Small intestine (tissue), 7 donors: Measurements from ENCODE around the gene ARL6IP4. TPM values are rescaled to one million over a fixed set of nuclear protein-coding genes. Genes with fewer than 3 reads are reported as not detected.

Experiments
- DNase-seq, 2 donors: peaks; one replicate each; pipeline versions ENCODE4 v3.0.0 to v3.0.0-alpha.2; 2013
- FAIRE-seq: peaks from 2 replicates; lab custom pipeline; 2012; peaks lifted over from hg19 to GRCh38; lab: Jason Lieb, UNC
- H3K27ac ChIP-seq, 3 donors: one replicate each; pipeline ENCODE4 v1.5.1; 2013; ENCODE audit warnings: low read length in 2 of 3, mild to moderate bottlenecking in 2 of 3, control low read depth in 1 of 3, inconsistent platforms in 1 of 3, low read depth in 1 of 3, moderate library complexity in 1 of 3
- H3K27me3 ChIP-seq, 3 donors: one replicate each; pipeline ENCODE4 v1.6.1; 2013; ENCODE audit warnings: low read length in 3 of 3, inconsistent platforms in 1 of 3; ENCODE audit not compliant: control insufficient read depth in 3 of 3, insufficient read depth in 3 of 3
- H3K36me3 ChIP-seq, 3 donors: one replicate each; pipeline ENCODE4 v1.6.1; 2013; ENCODE audit warnings: low read length in 3 of 3, inconsistent platforms in 1 of 3, low read depth in 1 of 3, mild to moderate bottlenecking in 1 of 3, moderate library complexity in 1 of 3; ENCODE audit not compliant: control insufficient read depth in 3 of 3, insufficient read depth in 2 of 3
- H3K4me1 ChIP-seq, 3 donors: one replicate each; pipeline ENCODE4 v1.6.1; 2013; ENCODE audit warnings: low read length in 2 of 3, inconsistent platforms in 1 of 3, low read depth in 1 of 3, mild to moderate bottlenecking in 1 of 3, moderate library complexity in 1 of 3; ENCODE audit not compliant: control insufficient read depth in 3 of 3, insufficient read depth in 2 of 3
- H3K4me3 ChIP-seq, 3 donors: one replicate each; pipeline ENCODE4 v1.5.1; 2013; ENCODE audit warnings: low read length in 3 of 3, control low read depth in 1 of 3, inconsistent platforms in 1 of 3, low read depth in 1 of 3, mild to moderate bottlenecking in 1 of 3, moderate library complexity in 1 of 3
- H3K9me3 ChIP-seq, 2 donors: one replicate each; pipeline ENCODE4 v1.6.1; 2013; ENCODE audit warnings: low read depth in 1 of 2, low read length in 1 of 2; ENCODE audit not compliant: control insufficient read depth in 2 of 2, insufficient read depth in 1 of 2
- WGBS, 3 donors: extraction: QIAGEN DNeasy Blood & Tissue Kit; methylation state at CpG; one replicate each; pipeline ENCODE4 v1.1.7; 2013; 5-methylcytosine and 5-hydroxymethylcytosine counted together
- polyA plus RNA-seq, 4 donors: library from polyadenylated mRNA; stranded (reverse) in 3 of 4; unstranded in 1 of 4; fragments of 200-250 nt in 3 of 4; fragments of 120-200 nt in 1 of 4; gene quantifications; one replicate each; pipeline versions ENCODE4 v1.2.1 to v1.2.3, GENCODE V29; 2013
- donor health status: healthy with polysubstance abuse.
- donor health status: control.
- donor health status: control.
- donor health status: Bipolar disorder and iron deficiency.
- donor health status: healthy.

Gene ARL6IP4
- polyA plus RNA-seq, 4 donors, result 197 to 434 (median 332) TPM

DNA sequence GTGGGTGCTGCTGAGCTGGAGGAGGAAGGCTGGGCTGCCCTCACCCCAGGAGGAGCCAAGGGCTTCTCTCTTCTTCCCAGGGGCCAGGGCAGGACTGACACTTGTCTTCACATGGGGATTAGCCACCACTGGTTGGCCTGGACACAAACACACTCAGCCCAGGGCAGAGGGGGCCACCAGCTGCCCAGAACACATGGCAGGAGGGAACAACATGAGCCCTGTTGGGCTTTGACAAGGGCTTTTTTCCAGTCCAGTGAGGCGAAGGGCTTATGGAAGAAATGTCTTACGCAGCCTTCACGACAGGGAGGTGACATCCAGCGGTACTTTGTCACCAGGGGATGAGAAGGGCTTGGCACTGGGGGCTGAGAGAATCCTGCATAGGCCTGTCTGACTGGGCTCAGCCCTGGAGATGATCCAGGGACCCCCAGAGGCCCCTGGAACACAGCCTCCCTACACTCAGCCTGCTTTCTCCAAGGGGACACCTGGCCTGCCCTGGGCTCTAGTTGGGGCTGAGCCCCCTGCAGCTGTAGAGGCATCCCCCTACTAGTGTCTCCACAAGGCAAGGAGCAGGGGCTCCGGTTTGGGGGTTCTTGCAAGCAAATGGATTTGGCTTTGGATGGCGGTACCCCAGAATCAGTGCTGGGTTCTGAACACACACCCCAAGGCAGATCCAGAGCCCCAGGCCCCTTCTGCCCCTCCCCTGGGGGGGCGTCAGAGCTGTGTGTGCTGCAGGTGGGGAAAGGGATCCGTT is 18.9 kb downstream of the ARL6IP4 start:
- H3K4me1 ChIP-seq, result peaks cover 0 to 6% (median 0%) of the 10 kb centered on the region in 3 donors
- WGBS, 3 donors, result 85 to 88% (median 86%) methylated on average over 8 of the region's 8 CpGs
- no peak overlapping the region for H3K27ac ChIP-seq
- H3K4me3 ChIP-seq, result no peak overlapping the region
- no peak for FAIRE-seq
- no peak for DNase-seq
- H3K9me3 ChIP-seq, result no peaks in the 10 kb centered on the region
- no peaks in the 10 kb centered on the region for H3K27me3 ChIP-seq
- H3K36me3 ChIP-seq, result peaks cover 0 to 70% (median 5%) of the 10 kb centered on the region in 3 donors

DNA sequence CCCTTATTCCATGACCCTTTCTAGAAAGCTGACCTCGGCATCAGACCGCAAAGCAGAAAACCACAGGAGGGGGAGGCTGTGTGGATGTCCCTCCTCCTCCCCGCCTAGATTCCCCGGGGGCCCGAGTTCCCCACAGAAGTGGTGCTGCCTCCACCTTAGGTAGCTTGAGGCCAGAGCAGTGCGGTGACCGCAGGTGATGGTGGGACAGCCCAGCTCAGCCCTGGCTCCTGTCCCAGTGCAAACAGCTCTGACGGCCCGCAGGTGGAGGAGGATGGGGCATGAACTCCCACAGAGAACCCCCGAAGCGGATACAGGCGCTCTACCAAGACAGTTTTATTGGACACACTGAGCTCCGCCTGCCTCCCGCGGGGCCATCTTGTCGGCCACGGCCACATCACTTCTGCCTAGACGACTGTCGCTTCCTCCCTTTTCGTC is 19.5 kb downstream of the ARL6IP4 start:
- Histone ChIP-seq H3K36me3 (peaks cover 0 to 70% (median 6%) of the 10 kb centered on the region in 3 donors), H3K4me1 (peaks cover 0 to 6% (median 0%) of the 10 kb centered on the region in 3 donors), H3K4me3 (no peak overlapping the region), H3K27me3 (no peaks in the 10 kb centered on the region), H3K9me3 (no peaks in the 10 kb centered on the region), H3K27ac (no peak overlapping the region)
- WGBS, 3 donors, result 77 to 86% (median 84%) methylated on average over 20 of the region's 20 CpGs
- FAIRE-seq (no peak), DNase-seq (no peak)

DNA sequence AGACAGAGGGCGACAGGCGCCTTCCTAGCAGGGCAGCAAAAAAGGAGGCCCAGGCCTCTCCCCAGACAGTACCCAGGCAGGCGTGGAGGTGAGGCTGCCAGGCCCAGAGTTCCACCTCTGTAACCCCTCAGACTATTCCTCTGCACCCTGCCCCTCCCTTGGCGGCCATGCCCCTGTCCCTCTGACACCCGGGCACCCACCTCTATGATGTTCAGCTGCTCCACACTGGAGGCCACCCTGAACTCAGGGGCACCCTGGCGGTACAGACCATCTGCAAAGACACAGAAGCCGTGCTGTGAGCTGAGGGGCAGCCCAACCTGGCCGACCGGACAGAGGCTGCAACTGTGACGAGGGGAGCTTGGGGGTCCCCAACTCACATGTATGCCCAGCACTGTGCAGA is 20.1 kb downstream of the ARL6IP4 start:
- FAIRE-seq, result no peak

DNA sequence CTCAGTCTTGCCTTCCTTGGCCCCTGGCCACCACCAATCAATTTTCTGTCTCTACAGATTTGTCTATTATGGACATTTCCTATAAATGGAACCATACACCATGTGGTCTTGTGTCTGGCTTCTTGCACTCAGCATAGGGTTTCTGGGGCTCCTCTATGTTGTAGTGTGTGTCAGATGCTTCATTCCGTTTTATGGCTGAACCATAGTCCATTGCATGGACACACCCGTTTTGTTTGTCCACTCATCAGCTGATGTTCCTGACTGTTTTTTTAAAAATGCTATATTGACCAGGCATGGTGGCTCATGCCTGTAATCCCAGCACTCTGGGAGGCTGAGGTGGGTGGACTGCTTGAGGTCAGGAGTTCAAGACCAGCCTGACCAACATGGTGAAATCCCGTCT is 21.0 kb downstream of the ARL6IP4 start:
- Histone ChIP-seq H3K27ac (peak overlapping the region in 1 of 3 donors; percentile 50), H3K36me3 (peaks cover 0 to 66% (median 6%) of the 10 kb centered on the region in 3 donors), H3K9me3 (no peaks in the 10 kb centered on the region), H3K27me3 (no peaks in the 10 kb centered on the region), H3K4me1 (peaks cover 0 to 6% (median 0%) of the 10 kb centered on the region in 3 donors), H3K4me3 (no peak overlapping the region)
- DNase-seq (peak; percentile 31 to 60), FAIRE-seq (no peak)
- WGBS, 3 donors, result 72 to 89% (median 82%) methylated on average over 3 of the region's 3 CpGs

More for the DNA sequence above, 20.1 kb downstream of the ARL6IP4 start:
- Histone ChIP-seq H3K4me3 (no peak overlapping the region), H3K9me3 (no peaks in the 10 kb centered on the region), H3K36me3 (peaks cover 0 to 71% (median 6%) of the 10 kb centered on the region in 3 donors), H3K27me3 (no peaks in the 10 kb centered on the region), H3K27ac (no peak overlapping the region), H3K4me1 (peaks cover 0 to 6% (median 0%) of the 10 kb centered on the region in 3 donors)
- no peak for DNase-seq
- WGBS, 3 donors, result 93 to 99% (median 97%) methylated on average over 10 of the region's 10 CpGs

DNA sequence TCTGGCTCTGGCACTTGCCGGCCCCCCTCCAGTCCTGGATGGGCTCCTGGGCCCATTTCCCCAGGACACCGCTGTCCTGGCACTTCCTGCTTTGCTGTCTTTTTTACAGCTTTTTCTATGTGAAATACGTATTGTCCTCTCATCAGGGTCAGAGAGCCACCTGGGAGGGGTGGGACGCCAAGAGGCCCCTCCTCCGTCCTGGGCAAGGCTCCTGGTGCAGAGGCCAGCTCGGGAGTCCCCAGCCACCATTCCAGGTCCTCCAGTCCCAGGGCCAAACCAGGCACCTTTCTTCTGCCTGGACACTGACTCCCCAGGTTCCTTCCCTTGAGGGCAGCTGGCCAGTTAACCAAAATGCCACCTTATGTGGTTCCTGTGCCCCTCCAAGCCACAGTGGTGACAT is 22.8 kb downstream of the ARL6IP4 start:
- Histone ChIP-seq H3K4me1 (peaks cover 0 to 6% (median 0%) of the 10 kb centered on the region in 3 donors), H3K27me3 (no peaks in the 10 kb centered on the region), H3K27ac (no peak overlapping the region), H3K36me3 (peaks cover 0 to 62% (median 9%) of the 10 kb centered on the region in 3 donors), H3K4me3 (no peak overlapping the region), H3K9me3 (no peaks in the 10 kb centered on the region)
- WGBS, 3 donors, result 80 to 90% (median 87%) methylated on average over 6 of the region's 6 CpGs
- DNase-seq (no peak), FAIRE-seq (no peak)

DNA sequence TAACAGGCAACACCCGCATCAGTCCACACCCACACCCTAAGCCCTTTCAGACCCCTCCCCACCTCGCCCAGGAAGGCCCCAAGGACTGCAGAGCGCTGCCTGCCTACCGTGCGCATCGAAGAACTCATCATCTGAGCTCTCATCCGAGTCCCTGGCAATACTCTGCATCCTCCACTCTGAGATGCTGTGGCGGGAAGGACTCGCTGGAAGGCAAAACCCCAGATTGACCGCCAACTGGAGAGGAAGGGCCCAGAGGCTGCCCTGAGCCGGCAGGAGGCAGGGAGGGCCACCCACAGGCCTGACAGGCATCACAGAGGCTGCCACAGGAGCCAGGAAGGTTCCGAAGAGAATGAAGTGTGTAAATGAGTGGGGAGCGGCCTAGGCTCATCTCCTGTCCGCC is 23.8 kb downstream of the ARL6IP4 start:
- Histone ChIP-seq H3K4me3 (no peak overlapping the region), H3K27me3 (no peaks in the 10 kb centered on the region), H3K27ac (no peak overlapping the region), H3K9me3 (no peaks in the 10 kb centered on the region), H3K4me1 (peaks cover 0 to 6% (median 0%) of the 10 kb centered on the region in 3 donors), H3K36me3 (peaks cover 0 to 66% (median 9%) of the 10 kb centered on the region in 3 donors)
- DNase-seq, result no peak
- 87 to 90% (median 88%) methylated on average over 14 of the region's 14 CpGs for WGBS, 3 donors
- FAIRE-seq, result no peak

DNA sequence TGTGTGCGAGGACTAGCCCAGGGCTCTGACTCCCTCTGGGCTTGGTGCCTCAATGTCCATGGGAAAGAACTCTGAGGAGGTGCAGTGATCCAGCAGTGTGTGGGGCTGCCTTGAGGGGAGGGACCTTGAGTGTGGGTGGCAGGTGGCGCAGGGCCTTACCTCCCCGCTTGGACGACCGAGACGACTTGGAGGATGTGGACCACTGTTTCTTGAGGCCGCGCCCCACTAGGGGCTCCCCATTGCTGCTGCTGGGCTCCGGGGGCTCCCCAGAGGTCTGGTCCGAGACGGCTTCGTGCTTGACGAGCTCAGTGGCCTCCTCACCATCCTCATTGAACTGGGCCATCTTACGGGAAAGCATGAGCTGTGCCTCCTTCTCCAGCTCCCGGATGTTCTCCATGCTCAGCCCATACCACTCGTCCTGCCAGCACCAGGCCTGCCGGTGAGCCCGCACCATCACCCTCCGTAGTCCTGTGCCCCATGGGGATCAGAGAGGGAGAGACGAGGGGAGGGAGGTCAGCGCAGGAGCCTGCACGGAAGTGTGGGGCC is 24.7 kb downstream of the ARL6IP4 start:
- Histone ChIP-seq H3K36me3 (peaks cover 0 to 66% (median 15%) of the 10 kb centered on the region in 3 donors), H3K27me3 (no peaks in the 10 kb centered on the region), H3K9me3 (no peaks in the 10 kb centered on the region), H3K27ac (no peak overlapping the region), H3K4me3 (no peak overlapping the region), H3K4me1 (peaks cover 0 to 6% (median 0%) of the 10 kb centered on the region in 3 donors)
- FAIRE-seq (no peak), DNase-seq (no peak)
- 92 to 94% (median 93%) methylated on average over 22 of the region's 22 CpGs for WGBS, 3 donors

DNA sequence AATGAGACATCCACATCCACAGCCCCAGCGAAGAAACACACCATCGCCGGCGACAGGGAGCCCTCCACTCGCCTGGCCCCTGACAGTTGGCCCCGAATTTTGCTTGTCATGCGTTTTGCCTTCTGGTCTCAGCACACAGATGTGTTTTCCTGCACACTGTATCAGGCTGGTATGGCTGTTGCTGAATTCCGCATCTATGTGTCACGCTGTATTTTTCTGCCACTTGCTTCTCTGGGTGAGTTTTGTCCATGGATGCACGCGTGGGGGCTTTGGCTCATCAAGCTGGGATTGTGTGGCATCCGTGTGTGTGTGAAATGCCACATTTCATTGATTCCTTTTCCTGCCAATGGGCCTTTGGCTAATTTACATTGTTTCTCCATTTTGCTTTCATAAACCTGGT is 26.5 kb downstream of the ARL6IP4 start:
- Histone ChIP-seq H3K9me3 (no peaks in the 10 kb centered on the region), H3K4me1 (no peaks in the 10 kb centered on the region), H3K27me3 (no peaks in the 10 kb centered on the region), H3K27ac (no peak overlapping the region), H3K36me3 (peaks cover 0 to 72% (median 16%) of the 10 kb centered on the region in 3 donors), H3K4me3 (no peak overlapping the region)
- no peak for DNase-seq
- WGBS, 3 donors, result 88 to 90% (median 88%) methylated on average over 12 of the region's 12 CpGs
- no peak for FAIRE-seq
